Eye (tissue), 1 donor: Measurements from ENCODE around the gene IDUA.

Experiments used
- DNase-seq: peaks from one replicate; pipeline ENCODE4 v3.0.0-alpha.2; 2015

The IDUA gene

DNA sequence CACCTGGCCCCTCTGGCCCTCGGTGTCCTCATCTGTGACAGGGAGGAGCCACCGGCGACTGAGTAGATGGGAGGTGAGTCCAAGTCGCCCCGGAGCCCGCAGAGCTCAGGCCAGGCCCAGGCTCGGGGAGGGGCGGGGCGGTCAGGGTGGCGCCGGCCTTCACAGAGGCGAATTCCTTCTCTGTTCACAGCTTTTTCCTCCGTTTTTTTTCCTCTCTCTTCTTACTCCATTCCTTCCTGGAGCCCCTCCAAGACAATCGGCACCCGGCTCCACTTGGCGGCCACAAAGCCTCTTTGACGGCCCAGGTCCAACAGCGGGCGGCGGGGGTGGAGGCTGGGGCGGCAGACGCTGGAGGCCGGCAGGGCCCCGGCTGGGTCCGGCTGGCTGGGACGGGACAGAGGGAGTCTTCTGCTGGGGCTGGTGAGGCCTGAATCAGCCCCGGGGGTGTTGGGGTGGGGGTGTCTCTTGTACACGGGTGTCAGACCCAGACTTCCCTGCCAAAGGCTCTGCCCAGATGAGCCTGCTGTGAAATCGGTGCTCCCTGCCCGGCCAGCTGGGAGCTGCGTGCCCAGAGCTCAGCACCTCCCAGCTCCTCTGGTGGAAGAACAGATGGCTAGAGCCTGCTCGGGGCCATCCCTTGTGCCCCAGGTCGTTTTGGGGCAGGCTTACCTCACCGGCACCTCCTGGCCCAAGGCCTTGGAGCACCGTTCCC is 47.2 kb downstream of the IDUA start:
- DNase-seq = no peak

DNA sequence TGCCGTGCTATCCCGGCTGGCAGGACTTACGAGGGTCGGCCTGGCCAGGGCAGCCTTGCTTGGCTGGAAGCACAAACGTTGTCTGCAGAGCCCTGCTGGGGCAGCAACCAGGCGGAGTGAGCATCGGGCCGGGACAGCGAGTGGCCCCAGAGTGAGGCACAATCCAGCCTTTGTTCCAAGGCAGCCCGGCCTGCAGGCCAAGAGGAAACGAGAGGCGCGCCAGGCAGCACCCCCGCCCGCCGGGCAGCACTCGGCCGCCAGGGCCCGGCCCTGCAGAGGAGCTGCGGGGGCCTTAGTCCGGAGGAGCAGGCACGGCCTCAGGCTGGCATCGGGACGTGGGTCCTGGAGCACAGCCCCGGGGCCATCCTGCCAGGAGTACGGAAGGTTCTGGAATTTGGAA is 48.7 kb downstream of the IDUA start:
- peak; percentile 61 for DNase-seq

DNA sequence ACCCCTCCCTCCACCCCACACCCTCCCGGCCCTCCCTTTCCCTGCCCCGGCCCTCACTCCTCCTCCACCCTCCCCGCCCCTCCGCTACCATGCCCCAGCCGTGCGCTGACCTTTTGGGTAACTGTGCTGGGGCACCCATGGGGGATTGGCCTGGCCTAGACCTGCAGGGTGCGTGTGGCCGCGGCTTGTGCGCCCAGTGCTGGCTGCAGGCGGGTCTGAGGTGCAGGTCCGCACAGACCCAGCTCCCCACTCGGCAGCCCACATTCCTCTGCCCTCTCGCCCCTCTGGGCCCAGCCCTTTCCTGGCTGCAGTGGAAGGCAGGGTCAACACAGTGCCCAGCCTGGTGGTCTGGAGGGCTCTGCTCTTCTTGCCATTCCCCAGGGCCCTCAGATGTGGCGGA is 49.3 kb downstream of the IDUA start:
- DNase-seq = no peak

- no peak for DNase-seq
Observed at GRCh38 chr4:1036976-1037810, 50.3 kb downstream of the IDUA start.

- DNase-seq = no peak
Observed at GRCh38 chr4:1038948-1039492, 52.2 kb downstream of the IDUA start.

DNA sequence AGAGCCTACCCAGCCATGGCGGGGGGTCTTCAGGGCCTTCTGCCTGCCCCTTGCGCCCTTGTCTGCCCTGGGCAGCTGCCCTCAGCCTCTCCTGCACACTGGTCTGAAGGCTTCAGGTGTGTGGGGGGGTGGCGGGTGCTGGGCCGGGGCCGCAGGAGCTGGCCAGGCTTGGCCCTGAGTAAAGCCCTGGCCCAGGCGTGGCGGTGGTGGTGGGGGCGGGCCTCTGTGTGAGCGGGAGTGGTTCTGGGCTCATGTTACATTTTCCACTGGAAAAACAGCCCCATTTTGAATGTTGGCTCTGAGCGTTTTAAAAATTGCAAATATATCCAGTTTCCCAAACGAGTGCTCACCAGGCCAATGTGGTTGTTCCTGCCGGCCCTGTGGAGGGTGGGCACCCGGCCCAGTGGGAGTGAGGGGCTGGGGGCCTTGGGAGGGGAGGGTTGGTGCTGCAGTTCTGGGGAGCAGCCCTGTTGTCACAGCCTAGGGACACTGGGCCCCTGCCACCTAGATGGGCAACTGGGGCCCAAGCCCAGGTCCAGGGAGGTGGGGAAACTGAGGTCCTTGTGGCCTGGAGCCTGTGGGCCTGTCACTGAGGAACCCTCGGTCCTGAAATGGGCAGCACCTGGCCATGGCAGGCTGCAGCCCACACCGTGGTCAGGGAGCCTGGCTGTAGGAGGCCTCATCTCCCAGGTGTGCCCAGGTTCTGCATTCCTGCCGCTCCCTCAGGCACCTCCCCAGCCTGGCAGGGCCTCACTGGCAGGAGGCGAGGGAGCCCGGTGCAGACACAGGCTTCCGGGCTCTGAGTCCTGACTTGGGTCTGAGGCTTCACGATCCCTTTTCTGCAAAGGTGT is 52.9 kb downstream of the IDUA start:
- DNase-seq = peak; percentile 75

DNA sequence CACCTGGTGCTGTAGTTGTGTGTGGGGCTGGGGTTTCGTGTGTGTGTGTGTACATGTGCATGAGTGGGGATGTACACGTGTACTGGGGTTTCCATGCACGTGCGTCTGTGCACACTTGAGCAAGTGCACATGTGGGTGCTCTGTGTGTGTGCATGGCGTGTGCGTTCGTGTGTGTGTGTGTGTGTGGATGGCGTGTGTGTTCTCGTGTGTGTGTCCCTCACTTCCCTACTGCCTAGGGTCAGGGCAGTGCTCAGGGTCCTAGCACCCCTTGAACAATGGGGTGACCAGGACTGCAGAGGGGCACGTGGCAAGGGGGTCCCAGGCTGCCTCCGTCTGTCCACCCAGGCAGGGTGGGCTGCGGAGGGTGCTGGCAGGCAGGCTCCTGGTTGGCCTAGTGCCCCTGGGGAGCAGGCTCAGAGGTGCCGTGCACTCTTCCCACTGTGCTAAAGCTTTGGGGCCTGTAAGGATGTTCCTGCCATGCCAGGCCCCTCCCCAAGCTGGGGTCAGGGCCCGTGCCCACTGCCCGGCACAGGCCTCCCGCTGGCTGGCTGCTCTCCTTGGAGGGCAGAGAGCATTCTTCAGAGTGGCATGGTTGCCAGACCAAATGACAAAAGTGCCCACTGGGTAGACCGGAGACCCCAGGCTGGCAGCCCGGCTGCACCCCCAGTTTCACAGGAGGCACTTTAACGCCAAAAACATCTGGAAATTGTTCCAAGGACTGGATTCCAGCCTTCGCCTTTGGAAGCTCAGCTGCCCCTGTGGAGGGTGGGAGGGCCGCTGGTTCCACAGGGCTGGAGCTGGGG is 53.7 kb downstream of the IDUA start:
- DNase-seq = no peak

- peak; percentile 75 for DNase-seq
Observed at GRCh38 chr4:1041147-1041935, 54.5 kb downstream of the IDUA start.

DNA sequence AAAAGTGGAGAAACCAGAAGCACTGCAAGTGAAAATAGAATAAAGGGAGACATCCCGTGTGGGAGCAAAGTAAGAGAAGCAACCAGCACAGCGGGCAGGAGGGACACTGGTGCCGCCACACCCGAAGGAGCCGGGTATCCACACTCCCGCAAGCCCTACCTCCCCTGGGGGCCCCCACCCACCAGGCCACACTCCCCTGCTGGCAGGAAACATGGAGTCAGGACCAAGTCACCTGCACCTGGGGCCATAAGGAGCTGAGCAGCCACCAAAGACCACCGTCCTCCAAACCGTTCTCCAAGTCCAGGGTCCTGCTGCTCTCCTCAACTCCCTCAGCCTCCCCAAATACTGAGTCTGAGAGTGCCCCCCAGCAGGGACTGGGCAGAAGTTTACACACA is 55.1 kb downstream of the IDUA start:
- DNase-seq = no peak

DNA sequence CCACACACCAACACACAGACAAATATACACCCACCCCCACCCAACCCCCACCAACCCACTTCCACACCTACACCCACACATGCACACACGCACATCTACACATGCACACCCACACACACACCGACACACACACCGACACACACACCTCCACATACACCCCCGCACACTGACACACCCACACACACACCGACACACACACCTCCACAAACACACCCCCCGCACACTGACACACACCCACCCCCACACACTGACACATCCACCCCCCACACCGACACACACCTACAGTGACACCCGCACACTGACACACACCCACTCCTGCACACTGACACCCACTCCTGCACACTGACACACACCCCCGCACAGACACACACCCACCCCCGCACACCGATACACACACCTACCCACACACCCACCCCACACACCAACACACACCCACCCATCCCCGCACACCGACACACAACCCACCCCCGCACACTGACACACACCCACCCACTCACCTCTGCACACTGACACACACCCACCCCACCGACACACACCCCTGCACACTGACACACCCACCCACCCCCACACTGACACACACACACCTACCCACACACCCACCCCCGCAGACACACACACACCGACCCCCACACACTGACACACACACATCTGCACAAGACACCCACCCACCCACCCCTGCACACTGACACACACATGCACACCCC is 55.7 kb downstream of the IDUA start:
- no peak for DNase-seq

DNA sequence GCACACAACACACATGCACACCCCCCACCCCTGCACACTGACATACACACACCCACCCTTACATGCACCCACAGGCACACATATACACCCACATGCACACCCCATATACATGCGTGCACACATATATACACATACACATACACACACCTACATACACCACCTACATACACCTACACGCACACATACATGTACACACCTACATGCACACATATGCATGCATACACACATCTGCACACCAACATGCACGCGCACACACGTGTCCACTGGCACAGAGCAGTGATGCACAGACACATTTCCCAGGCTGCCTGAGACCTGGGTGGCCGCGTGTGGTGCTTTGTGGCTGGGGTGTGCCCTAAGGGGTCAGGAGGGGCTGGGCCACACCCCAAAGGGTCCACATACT is 56.3 kb downstream of the IDUA start:
- no peak for DNase-seq

DNA sequence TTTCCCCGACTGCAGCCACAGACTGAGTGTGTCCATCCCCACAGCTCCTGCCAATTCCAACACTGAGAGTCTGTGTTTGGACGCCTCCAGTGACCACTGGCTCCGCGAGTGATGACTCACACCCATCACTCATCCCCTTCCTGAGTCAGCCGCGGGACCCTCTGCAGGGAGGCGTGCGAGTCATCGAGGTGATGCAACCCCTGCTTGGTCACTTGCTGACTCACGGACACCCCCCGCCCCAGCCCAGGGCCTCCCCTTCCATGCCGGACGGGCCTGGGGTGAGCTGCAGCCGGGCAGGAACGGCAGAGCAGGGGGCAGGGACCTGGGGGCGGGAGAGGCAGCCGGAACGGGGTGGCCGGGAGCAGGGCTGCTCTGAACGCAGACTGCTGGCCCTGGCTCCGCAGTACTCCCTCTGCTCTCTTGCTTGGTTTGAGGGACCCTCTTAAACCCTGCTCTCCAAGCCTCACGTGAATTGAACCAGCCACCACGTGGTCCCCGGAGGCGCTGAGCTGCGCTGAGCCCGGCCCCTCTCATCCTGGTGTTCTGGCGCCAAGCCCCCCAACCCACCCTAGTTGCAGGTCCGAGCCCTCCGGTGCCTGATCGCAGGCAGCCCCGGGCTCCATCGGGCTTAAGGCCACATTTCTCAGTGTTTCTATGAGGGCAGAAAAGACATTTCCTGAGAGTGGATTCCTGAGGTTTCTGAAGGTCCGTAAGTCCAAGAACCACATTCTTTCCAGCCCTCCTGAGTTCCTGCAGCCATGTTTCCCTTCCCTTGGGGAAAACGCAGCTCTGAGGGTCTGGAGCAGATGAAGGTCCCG is 57.0 kb downstream of the IDUA start:
- peak; percentile 59 for DNase-seq

DNA sequence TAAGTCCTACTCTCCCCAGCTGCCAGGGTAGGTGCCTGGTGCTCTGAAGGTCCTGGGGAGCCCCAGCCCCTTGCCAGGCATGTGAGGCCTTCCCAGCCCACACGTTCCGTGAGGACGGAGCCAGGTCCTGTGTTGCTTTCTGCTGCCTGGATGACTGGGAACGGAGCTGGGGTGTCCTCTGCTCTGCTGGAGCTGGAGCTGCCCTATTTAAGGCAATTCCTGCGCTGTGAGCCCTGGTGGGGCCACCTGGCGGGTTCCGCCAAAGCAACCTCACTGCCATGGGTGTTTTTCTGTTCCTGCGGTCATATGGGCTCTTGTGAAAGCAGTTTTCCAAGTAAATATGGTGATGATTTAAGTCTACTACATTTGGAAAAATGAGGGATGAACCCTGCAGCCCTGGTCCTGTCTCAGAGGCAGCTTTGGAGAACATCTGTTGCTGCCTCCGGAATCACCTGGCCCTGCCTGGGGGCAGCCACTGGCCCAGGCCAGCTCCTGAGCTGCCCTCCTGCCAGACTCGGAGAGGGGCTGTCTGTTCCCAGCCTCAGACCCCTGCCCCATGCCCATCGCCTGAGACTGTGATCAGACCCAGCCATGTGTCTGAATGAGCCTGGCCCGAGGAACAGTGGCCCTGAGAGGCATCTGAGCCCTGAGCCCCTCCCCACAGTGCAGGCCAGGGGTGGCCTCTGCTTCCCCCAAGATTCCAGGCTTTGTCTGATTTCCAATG is 57.8 kb downstream of the IDUA start:
- no peak for DNase-seq

GRCh38 chr4:1045193-1045594 is 58.4 kb downstream of the IDUA start:
- DNase-seq = no peak

GRCh38 chr4:1045595-1046201 is 58.9 kb downstream of the IDUA start:
- no peak for DNase-seq

DNA sequence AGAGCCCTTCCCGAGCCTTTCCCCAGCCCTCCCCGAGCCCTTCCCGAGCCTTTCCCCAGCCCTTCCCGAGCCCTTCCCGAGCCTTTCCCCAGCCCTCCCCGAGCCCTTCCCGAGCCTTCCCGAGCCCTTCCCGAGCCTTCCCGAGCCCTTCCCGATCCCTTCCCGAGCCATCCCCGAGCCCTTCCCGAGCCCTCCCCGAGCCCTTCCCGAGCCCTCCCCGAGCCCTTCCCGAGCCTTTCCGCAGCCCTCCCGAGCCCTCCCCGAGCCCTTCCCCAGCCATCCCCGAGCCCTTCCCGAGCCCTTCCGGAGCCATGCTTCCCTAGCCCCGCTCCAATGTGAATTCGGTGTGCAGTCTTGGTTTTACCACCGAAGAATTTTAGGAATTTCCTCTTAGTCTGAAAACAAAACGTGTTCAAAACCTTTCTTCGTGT is 59.8 kb downstream of the IDUA start:
- DNase-seq = peak; percentile 68

DNA sequence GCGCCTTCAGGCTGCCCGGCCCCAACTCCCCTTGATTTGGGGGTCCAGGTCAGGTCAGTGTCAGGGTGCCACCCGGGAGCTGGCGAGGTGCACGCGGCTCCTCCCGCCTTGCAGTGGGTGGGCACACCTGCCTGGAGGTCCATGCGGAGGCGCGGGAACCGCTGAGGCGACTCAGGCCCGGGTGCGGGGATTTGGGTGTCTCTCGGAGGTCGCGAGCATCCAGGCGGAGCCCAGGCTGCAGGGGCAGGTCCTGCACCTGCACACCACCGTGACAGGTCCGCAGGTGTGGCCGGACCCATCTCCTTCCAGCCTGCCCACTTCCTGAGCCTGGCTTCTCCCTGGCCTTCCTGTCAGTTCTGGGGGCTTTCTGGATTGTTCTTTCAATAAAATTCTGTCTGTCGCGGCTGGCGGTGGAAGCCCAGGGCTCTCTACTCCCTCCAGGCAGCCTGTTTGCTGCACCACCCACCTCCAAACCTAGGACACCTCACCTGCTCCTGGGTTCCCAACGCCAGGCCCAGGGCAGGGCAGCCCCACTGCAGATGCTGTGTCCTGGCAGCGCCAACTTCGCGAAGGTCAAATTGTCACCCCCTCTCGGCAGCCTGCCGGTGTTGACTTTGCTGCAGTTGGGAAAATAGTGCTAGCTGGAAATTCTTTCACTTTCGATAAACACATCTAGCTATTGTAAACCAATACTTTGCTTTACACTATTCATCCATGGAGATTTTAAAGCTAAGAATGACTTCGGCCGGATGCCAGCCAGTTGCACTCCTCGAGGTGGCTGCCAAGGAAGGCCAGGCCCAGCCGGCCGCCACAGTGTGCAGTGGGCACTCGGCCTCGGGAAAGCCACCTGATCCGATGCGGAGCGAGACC is 60.5 kb downstream of the IDUA start:
- no peak for DNase-seq
